GM12878 (cell line): Measurements from ENCODE around the gene GIMAP2. TPM values are rescaled to one million over a fixed set of nuclear protein-coding genes. Genes with fewer than 3 reads are reported as not detected.

Experiments
- BMI1 ChIP-seq: fragments of 450-650 bp; IDR thresholded peaks from 2 replicates; pipeline ENCODE4 v1.6.1; 2016; ENCODE audit warnings: mild to moderate bottlenecking, moderate library complexity, borderline replicate concordance
- BRCA1 ChIP-seq: IDR thresholded peaks from 2 replicates; pipeline ENCODE4 v1.6.1; 2011; ENCODE audit warnings: low read depth, low read length, improper control_type of control experiment
- CREB1 ChIP-seq: IDR thresholded peaks from 2 replicates; pipeline ENCODE4 v1.6.1; 2012; ENCODE audit warnings: low read depth, mild to moderate bottlenecking, inconsistent platforms
- FOXM1 ChIP-seq: IDR thresholded peaks from 2 replicates; pipeline ENCODE4 v1.6.1; 2012; ENCODE audit warnings: low read depth, mild to moderate bottlenecking, inconsistent platforms, low read length, moderate library complexity
- GABPA ChIP-seq: IDR thresholded peaks from 2 replicates; pipeline ENCODE4 v1.6.1; 2014; ENCODE audit warnings: antibody characterized with exemption, low read depth, mild to moderate bottlenecking, inconsistent platforms
- IRF5 ChIP-seq: fragments of 450-650 bp; IDR thresholded peaks from 2 replicates; pipeline ENCODE4 v1.6.1; 2017; ENCODE audit warnings: borderline replicate concordance
- NFYA ChIP-seq: IDR thresholded peaks from 2 replicates; pipeline ENCODE4 v1.6.1; 2011; ENCODE audit warnings: low read depth, mild to moderate bottlenecking, low read length, improper control_type of control experiment, borderline replicate concordance
- NKRF ChIP-seq: fragments of 450-650 bp; conservative IDR thresholded peaks from 2 replicates; pipeline ENCODE4 v1.6.1; 2017; ENCODE audit warnings: mild to moderate bottlenecking, moderate library complexity
- NR2F1 ChIP-seq: fragments of 450-650 bp; conservative IDR thresholded peaks from 2 replicates; pipeline ENCODE4 v1.6.1; 2017; ENCODE audit warnings: mild to moderate bottlenecking
- PBX3 ChIP-seq: IDR thresholded peaks from 2 replicates; pipeline ENCODE4 v1.6.1; 2011; ENCODE audit warnings: mild to moderate bottlenecking, low read depth, low read length, moderate library complexity; ENCODE audit not compliant: insufficient replicate concordance
- PML ChIP-seq: IDR thresholded peaks from 2 replicates; pipeline ENCODE4 v1.6.1; 2012; ENCODE audit warnings: low read length, inconsistent platforms
- POU2F2 ChIP-seq: IDR thresholded peaks from 3 replicates; pipeline ENCODE4 v1.6.1; 2011; ENCODE audit warnings: low read depth, mild to moderate bottlenecking, low read length, borderline replicate concordance
- RAD51 ChIP-seq: fragments of 450-650 bp; IDR thresholded peaks from 2 replicates; pipeline ENCODE4 v1.6.1; 2016; ENCODE audit warnings: moderate library complexity, mild to moderate bottlenecking, inconsistent platforms
- RELA ChIP-seq: fragments of 450-650 bp; IDR thresholded peaks from 2 replicates; pipeline ENCODE4 v1.8.0; 2014; ENCODE audit warnings: borderline replicate concordance; ENCODE audit not compliant: partially characterized antibody
- RUNX3 ChIP-seq: IDR thresholded peaks from 2 replicates; pipeline ENCODE4 v1.6.1; 2012; ENCODE audit warnings: low read length, inconsistent platforms
- SPI1 ChIP-seq: IDR thresholded peaks from 2 replicates; pipeline ENCODE4 v1.6.1; 2011; ENCODE audit warnings: low read depth, mild to moderate bottlenecking, low read length, moderate library complexity, borderline replicate concordance; ENCODE audit not compliant: insufficient read depth
- polyA plus RNA-seq, 11 experiments: library from polyadenylated mRNA; depleted of rRNA in 4 of 11; unstranded in 6 of 11; stranded (reverse) in 5 of 11; fragments of >200 nt; fragmentation: Nextera tagmentation in 4 of 11; fragmentation: Illumina TruSeq in 1 of 11; extraction: Ambion mirVana in 4 of 11; extraction: Trizol in 1 of 11; gene quantifications; 1 replicate in 1 of 11; 2 replicates in 10 of 11; pipeline versions ENCODE4 v1.2.1 to v1.2.3, GENCODE V29; 2011 to 2016; ENCODE audit warnings: inconsistent platforms in 2 of 11, missing spikeins in 2 of 11, low read depth in 1 of 11
- total RNA-seq, 4 experiments: library from RNA; depleted of rRNA in 3 of 4; stranded (reverse); fragments of >200 nt in 3 of 4; fragmentation: Illumina TruSeq in 1 of 4; extraction: Trizol in 1 of 4; gene quantifications; 2 replicates each; pipeline versions ENCODE4 v1.2.1 to v1.2.3, GENCODE V29; 2013 to 2021
- TF ChIP-seq, protein P1 (sequence below): fragments of 150-350 bp; IDR thresholded peaks from 2 replicates; pipeline ENCODE4 v1.6.1; 2016; ENCODE audit warnings: low read depth, low read length
- TF ChIP-seq, protein P2 (sequence below): fragments of 450-650 bp; IDR thresholded peaks from 2 replicates; pipeline ENCODE4 v1.6.1; 2017; ENCODE audit warnings: antibody characterized with exemption, mild to moderate bottlenecking, moderate library complexity

The GIMAP2 gene
- total and polyA plus RNA-seq, 10 of the 15 experiments (the other 5 are each of a cell fraction or from before 2014, with no cell fraction given), result 21.3 to 102 (median 31.8) TPM

DNA sequence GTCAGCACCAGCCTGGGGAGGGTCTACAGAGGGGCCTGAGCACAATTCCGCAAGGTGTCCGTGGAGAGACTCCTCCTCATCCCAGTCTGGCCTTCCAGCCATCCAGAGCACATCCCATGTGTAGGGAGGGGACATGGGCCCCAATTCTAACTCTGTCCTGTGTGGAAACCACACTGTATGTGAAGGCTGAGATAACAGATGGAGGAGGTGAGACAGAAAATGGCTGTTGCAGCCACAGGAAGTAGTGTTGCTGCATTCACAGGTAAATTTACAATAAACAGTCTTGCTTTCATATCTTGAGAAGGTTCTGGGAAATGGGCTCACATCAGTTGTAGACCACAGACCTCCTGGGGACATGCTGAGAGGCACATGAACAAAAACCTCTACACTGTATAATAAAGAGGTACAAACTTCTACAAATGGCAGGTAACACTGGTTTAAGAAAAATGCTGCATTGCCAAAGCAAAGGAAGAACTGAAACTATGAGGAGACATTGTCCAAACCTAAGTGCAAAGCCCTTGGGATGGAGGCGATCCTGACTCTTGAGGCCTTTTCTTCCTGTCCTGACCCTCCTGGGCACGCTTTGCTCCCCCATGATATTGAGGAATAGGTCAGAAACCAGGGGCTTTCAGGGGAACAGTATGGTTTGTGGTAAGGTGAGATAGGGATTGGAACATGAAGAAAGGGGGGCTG is 21.6 kb upstream of the GIMAP2 start (continued):
- TF ChIP-seq, protein P1, sequence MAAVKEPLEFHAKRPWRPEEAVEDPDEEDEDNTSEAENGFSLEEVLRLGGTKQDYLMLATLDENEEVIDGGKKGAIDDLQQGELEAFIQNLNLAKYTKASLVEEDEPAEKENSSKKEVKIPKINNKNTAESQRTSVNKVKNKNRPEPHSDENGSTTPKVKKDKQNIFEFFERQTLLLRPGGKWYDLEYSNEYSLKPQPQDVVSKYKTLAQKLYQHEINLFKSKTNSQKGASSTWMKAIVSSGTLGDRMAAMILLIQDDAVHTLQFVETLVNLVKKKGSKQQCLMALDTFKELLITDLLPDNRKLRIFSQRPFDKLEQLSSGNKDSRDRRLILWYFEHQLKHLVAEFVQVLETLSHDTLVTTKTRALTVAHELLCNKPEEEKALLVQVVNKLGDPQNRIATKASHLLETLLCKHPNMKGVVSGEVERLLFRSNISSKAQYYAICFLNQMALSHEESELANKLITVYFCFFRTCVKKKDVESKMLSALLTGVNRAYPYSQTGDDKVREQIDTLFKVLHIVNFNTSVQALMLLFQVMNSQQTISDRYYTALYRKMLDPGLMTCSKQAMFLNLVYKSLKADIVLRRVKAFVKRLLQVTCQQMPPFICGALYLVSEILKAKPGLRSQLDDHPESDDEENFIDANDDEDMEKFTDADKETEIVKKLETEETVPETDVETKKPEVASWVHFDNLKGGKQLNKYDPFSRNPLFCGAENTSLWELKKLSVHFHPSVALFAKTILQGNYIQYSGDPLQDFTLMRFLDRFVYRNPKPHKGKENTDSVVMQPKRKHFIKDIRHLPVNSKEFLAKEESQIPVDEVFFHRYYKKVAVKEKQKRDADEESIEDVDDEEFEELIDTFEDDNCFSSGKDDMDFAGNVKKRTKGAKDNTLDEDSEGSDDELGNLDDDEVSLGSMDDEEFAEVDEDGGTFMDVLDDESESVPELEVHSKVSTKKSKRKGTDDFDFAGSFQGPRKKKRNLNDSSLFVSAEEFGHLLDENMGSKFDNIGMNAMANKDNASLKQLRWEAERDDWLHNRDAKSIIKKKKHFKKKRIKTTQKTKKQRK, result no peak
- TF ChIP-seq POU2F2 (no peak), RUNX3 (peak; percentile 73), NR2F1 (no peak), FOXM1 (no peak), GABPA (peak; percentile 80), RAD51 (no peak), BRCA1 (no peak), NKRF (no peak), RELA (no peak), BMI1 (no peak), SPI1 (peak; percentile 61; the same call in 1 of the 2 replicates), IRF5 (no peak), CREB1 (no peak), PBX3 (no peak), PML (no peak), NFYA (no peak)
- TF ChIP-seq, protein P2, sequence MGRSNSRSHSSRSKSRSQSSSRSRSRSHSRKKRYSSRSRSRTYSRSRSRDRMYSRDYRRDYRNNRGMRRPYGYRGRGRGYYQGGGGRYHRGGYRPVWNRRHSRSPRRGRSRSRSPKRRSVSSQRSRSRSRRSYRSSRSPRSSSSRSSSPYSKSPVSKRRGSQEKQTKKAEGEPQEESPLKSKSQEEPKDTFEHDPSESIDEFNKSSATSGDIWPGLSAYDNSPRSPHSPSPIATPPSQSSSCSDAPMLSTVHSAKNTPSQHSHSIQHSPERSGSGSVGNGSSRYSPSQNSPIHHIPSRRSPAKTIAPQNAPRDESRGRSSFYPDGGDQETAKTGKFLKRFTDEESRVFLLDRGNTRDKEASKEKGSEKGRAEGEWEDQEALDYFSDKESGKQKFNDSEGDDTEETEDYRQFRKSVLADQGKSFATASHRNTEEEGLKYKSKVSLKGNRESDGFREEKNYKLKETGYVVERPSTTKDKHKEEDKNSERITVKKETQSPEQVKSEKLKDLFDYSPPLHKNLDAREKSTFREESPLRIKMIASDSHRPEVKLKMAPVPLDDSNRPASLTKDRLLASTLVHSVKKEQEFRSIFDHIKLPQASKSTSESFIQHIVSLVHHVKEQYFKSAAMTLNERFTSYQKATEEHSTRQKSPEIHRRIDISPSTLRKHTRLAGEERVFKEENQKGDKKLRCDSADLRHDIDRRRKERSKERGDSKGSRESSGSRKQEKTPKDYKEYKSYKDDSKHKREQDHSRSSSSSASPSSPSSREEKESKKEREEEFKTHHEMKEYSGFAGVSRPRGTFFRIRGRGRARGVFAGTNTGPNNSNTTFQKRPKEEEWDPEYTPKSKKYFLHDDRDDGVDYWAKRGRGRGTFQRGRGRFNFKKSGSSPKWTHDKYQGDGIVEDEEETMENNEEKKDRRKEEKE, result no peak
